GM15510 (cell line): ENCODE data around the gene UBASH3A.

Experiments
- POLR2A ChIP-seq: IDR thresholded peaks from 3 replicates; pipeline ENCODE4 v1.6.1; 2011; ENCODE audit warnings: borderline replicate concordance; ENCODE audit not compliant: insufficient read length; ENCODE audit errors: extremely low read depth

Gene UBASH3A

GRCh38 chr21:42423685-42424084, 20.0 kb downstream of the UBASH3A start:
- TF ChIP-seq POLR2A: no peak

- no peak for TF ChIP-seq POLR2A
These were observed 21.3 kb downstream of the UBASH3A start for GRCh38 chr21:42424914-42425541.

GRCh38 chr21:42425591-42425990, 21.9 kb downstream of the UBASH3A start:
- no peak for TF ChIP-seq POLR2A

- TF ChIP-seq POLR2A: no peak
These were observed 22.7 kb downstream of the UBASH3A start for GRCh38 chr21:42426424-42426823.

GRCh38 chr21:42426876-42427480, 23.3 kb downstream of the UBASH3A start:
- TF ChIP-seq POLR2A: no peak

- no peak for TF ChIP-seq POLR2A
These were observed 24.2 kb downstream of the UBASH3A start for GRCh38 chr21:42427809-42428419.

GRCh38 chr21:42429021-42429420, 25.3 kb downstream of the UBASH3A start:
- no peak for TF ChIP-seq POLR2A

- no peak for TF ChIP-seq POLR2A
These were observed 26.2 kb downstream of the UBASH3A start for GRCh38 chr21:42429856-42430255.

GRCh38 chr21:42430521-42430920, 26.8 kb downstream of the UBASH3A start:
- no peak for TF ChIP-seq POLR2A

- no peak for TF ChIP-seq POLR2A
These were observed 27.5 kb downstream of the UBASH3A start for GRCh38 chr21:42431196-42431595.

GRCh38 chr21:42432695-42433094, 29.0 kb downstream of the UBASH3A start:
- TF ChIP-seq POLR2A: no peak

- TF ChIP-seq POLR2A: no peak
These were observed 30.3 kb downstream of the UBASH3A start for GRCh38 chr21:42433946-42434551.

- TF ChIP-seq POLR2A: no peak
These were observed 31.2 kb downstream of the UBASH3A start for GRCh38 chr21:42434884-42435283.

- TF ChIP-seq POLR2A: no peak
These were observed 31.7 kb downstream of the UBASH3A start for GRCh38 chr21:42435401-42435800.

GRCh38 chr21:42435833-42436232, 32.1 kb downstream of the UBASH3A start:
- no peak for TF ChIP-seq POLR2A

GRCh38 chr21:42436914-42437313, 33.2 kb downstream of the UBASH3A start:
- TF ChIP-seq POLR2A: no peak
